ENCODE results near the gene INPP5A.
A peak's percentile ranks its signal among the peaks of the same experiment; 100 is the strongest.

The INPP5A gene

GRCh38 chr10:132520177-132520811, 17.3 kb upstream of the INPP5A start:
- Histone ChIP-seq H2AK5ac (ENCODE audit: low read depth, low read length) (peak overlapping the region; percentile 24), H3K9me3 (replicated peaks in 1 of 2; ENCODE audit: control insufficient read depth in 2 of 2, insufficient read depth in 1 of 2, low read depth in 1 of 2, low read length in 2 of 2) (no peaks in the 10 kb centered on the region), H2BK12ac (ENCODE audit: low read length) (no peak overlapping the region), H3K4me1 (ENCODE audit: control insufficient read depth in 2 of 2, insufficient read depth in 1 of 2, low read depth in 1 of 2, low read length in 2 of 2) (peaks cover 30 to 45% of the 10 kb centered on the region in 2 donors), H3K9ac (ENCODE audit: low read depth, low read length, poor library complexity) (no peak overlapping the region), H3K23ac (ENCODE audit: low read depth, low read length, poor library complexity) (no peak overlapping the region), H4K8ac (ENCODE audit: low read depth, low read length) (no peak overlapping the region), H3K27me3 (ENCODE audit: control insufficient read depth in 3 of 3, insufficient read depth in 3 of 3, low read depth in 1 of 3, low read length in 3 of 3) (peaks cover 2 to 46% (median 28%) of the 10 kb centered on the region in 3 experiments), H3K79me1 (ENCODE audit: low read depth, low read length) (no peaks in the 10 kb centered on the region), H3K14ac (ENCODE audit: low read length) (no peak overlapping the region), H3K4me3 (ENCODE audit: low read length in 2 of 2) (no peak overlapping the region), H2BK15ac (ENCODE audit: low read length) (no peak overlapping the region), H2BK120ac (ENCODE audit: low read depth, low read length) (no peak overlapping the region), H2BK5ac (ENCODE audit: low read length) (no peak overlapping the region), H3K36me3 (replicated peaks in 1 of 2; ENCODE audit: control insufficient read depth in 2 of 2, insufficient read depth in 2 of 2, low read length in 2 of 2) (no peaks in the 10 kb centered on the region), H3K4ac (ENCODE audit: low read length) (no peak overlapping the region), H4K91ac (ENCODE audit: low read depth, low read length, poor library complexity) (no peak overlapping the region), H2AFZ (ENCODE audit: low read length) (no peak overlapping the region), H3K18ac (ENCODE audit: low read length) (peak overlapping the region; percentile 32), H3K4me2 (ENCODE audit: insufficient read depth, low read length, poor library complexity, severe bottlenecking) (no peak overlapping the region), H3K27ac (replicated peaks; ENCODE audit: low read length) (no peak overlapping the region)
- no peak for DNase-seq (ENCODE audit: low spot score)
- no CpG with 5 or more reads among the region's 17 CpGs for WGBS, 2 donors (ENCODE audit: extremely low coverage in 2 of 2, insufficient read length in 2 of 2, insufficient replicate concordance in 1 of 2)

- H3K23ac ChIP-seq (ENCODE audit: low read depth, low read length, poor library complexity), result peak overlapping the region; percentile 31
- H2BK5ac ChIP-seq (ENCODE audit: low read length), result no peak overlapping the region
- H3K27ac ChIP-seq (replicated peaks; ENCODE audit: low read length), result no peak overlapping the region
- H3K27me3 ChIP-seq (ENCODE audit: control insufficient read depth in 3 of 3, insufficient read depth in 3 of 3, low read depth in 1 of 3, low read length in 3 of 3), result peaks cover 2 to 43% (median 28%) of the 10 kb centered on the region in 3 experiments
- H3K14ac ChIP-seq (ENCODE audit: low read length), result peak overlapping the region; percentile 67
- H3K9me3 ChIP-seq (replicated peaks in 1 of 2; ENCODE audit: control insufficient read depth in 2 of 2, insufficient read depth in 1 of 2, low read depth in 1 of 2, low read length in 2 of 2), result no peaks in the 10 kb centered on the region
- no peak overlapping the region for H3K9ac ChIP-seq (ENCODE audit: low read depth, low read length, poor library complexity)
- WGBS, 2 donors (ENCODE audit: extremely low coverage in 2 of 2, insufficient read length in 2 of 2, insufficient replicate concordance in 1 of 2), result no CpG with 5 or more reads among the region's 14 CpGs
- H3K79me1 ChIP-seq (ENCODE audit: low read depth, low read length), result no peaks in the 10 kb centered on the region
- no peak for DNase-seq (ENCODE audit: low spot score)
- no peak overlapping the region for H3K4ac ChIP-seq (ENCODE audit: low read length)
- no peak overlapping the region for H3K4me2 ChIP-seq (ENCODE audit: insufficient read depth, low read length, poor library complexity, severe bottlenecking)
- no peak overlapping the region for H2BK15ac ChIP-seq (ENCODE audit: low read length)
- H2AK5ac ChIP-seq (ENCODE audit: low read depth, low read length), result peak overlapping the region; percentile 53
- H2BK12ac ChIP-seq (ENCODE audit: low read length), result no peak overlapping the region
- no peak overlapping the region for H2AFZ ChIP-seq (ENCODE audit: low read length)
- H2BK120ac ChIP-seq (ENCODE audit: low read depth, low read length), result no peak overlapping the region
- peak overlapping the region; percentile 59 for H3K18ac ChIP-seq (ENCODE audit: low read length)
- no peak overlapping the region for H3K4me3 ChIP-seq (ENCODE audit: low read length in 2 of 2)
- H3K36me3 ChIP-seq (replicated peaks in 1 of 2; ENCODE audit: control insufficient read depth in 2 of 2, insufficient read depth in 2 of 2, low read length in 2 of 2), result no peaks in the 10 kb centered on the region
- H4K91ac ChIP-seq (ENCODE audit: low read depth, low read length, poor library complexity), result no peak overlapping the region
- H3K4me1 ChIP-seq (ENCODE audit: control insufficient read depth in 2 of 2, insufficient read depth in 1 of 2, low read depth in 1 of 2, low read length in 2 of 2), result peaks cover 30 to 43% of the 10 kb centered on the region in 2 donors
- no peak overlapping the region for H4K8ac ChIP-seq (ENCODE audit: low read depth, low read length)
Observed at GRCh38 chr10:132521041-132521465, 16.5 kb upstream of the INPP5A start.

- no peak for DNase-seq (ENCODE audit: low spot score)
- Histone ChIP-seq H3K23ac (ENCODE audit: low read depth, low read length, poor library complexity) (no peak overlapping the region), H3K4me3 (ENCODE audit: low read length in 2 of 2) (no peak overlapping the region), H3K4ac (ENCODE audit: low read length) (no peak overlapping the region), H3K18ac (ENCODE audit: low read length) (no peak overlapping the region), H3K9me3 (replicated peaks in 1 of 2; ENCODE audit: control insufficient read depth in 2 of 2, insufficient read depth in 1 of 2, low read depth in 1 of 2, low read length in 2 of 2) (peaks cover 0 to 2% of the 10 kb centered on the region in 2 donors), H3K14ac (ENCODE audit: low read length) (peak overlapping the region; percentile 67), H2BK12ac (ENCODE audit: low read length) (no peak overlapping the region), H2BK120ac (ENCODE audit: low read depth, low read length) (no peak overlapping the region), H3K4me1 (ENCODE audit: control insufficient read depth in 2 of 2, insufficient read depth in 1 of 2, low read depth in 1 of 2, low read length in 2 of 2) (peaks cover 27 to 37% of the 10 kb centered on the region in 2 donors), H4K91ac (ENCODE audit: low read depth, low read length, poor library complexity) (no peak overlapping the region), H2AFZ (ENCODE audit: low read length) (no peak overlapping the region), H3K9ac (ENCODE audit: low read depth, low read length, poor library complexity) (no peak overlapping the region), H2BK15ac (ENCODE audit: low read length) (no peak overlapping the region), H3K36me3 (replicated peaks in 1 of 2; ENCODE audit: control insufficient read depth in 2 of 2, insufficient read depth in 2 of 2, low read length in 2 of 2) (no peaks in the 10 kb centered on the region), H3K4me2 (ENCODE audit: insufficient read depth, low read length, poor library complexity, severe bottlenecking) (no peak overlapping the region), H3K27ac (replicated peaks; ENCODE audit: low read length) (no peak overlapping the region), H2BK5ac (ENCODE audit: low read length) (no peak overlapping the region), H4K8ac (ENCODE audit: low read depth, low read length) (no peak overlapping the region), H3K27me3 (ENCODE audit: control insufficient read depth in 3 of 3, insufficient read depth in 3 of 3, low read depth in 1 of 3, low read length in 3 of 3) (peaks cover 2 to 38% (median 28%) of the 10 kb centered on the region in 3 experiments), H3K79me1 (ENCODE audit: low read depth, low read length) (no peaks in the 10 kb centered on the region), H2AK5ac (ENCODE audit: low read depth, low read length) (peak overlapping the region; percentile 53)
- no CpG with 5 or more reads among the region's 19 CpGs for WGBS, 2 donors (ENCODE audit: extremely low coverage in 2 of 2, insufficient read length in 2 of 2, insufficient replicate concordance in 1 of 2)
Observed at GRCh38 chr10:132521466-132522102, 16.0 kb upstream of the INPP5A start.

Measured in neuronal stem cell (in vitro differentiated cells).